Mucosa of stomach (tissue), 1 donor: Measurements from ENCODE around the gene MEIKIN.

ENCODE experiments used
- H3K27me3 ChIP-seq: one replicate; pipeline ENCODE4 v1.7.0; 2013; ENCODE audit warnings: mild to moderate bottlenecking, low read length; ENCODE audit not compliant: control insufficient read depth, insufficient read depth
- H3K36me3 ChIP-seq: one replicate; pipeline ENCODE4 v1.7.0; 2013; ENCODE audit warnings: low read length; ENCODE audit not compliant: control insufficient read depth, insufficient read depth
- H3K4me1 ChIP-seq: one replicate; pipeline ENCODE4 v1.7.0; 2013; ENCODE audit warnings: mild to moderate bottlenecking, low read length; ENCODE audit not compliant: control insufficient read depth, insufficient read depth
- H3K4me3 ChIP-seq: one replicate; pipeline ENCODE4 v1.7.0; 2013; ENCODE audit warnings: low read length
- H3K9ac ChIP-seq: one replicate; pipeline ENCODE4 v1.7.0; 2013; ENCODE audit warnings: mild to moderate bottlenecking, low read length, moderate library complexity
- H3K9me3 ChIP-seq: one replicate; pipeline ENCODE4 v1.7.0; 2013; ENCODE audit warnings: mild to moderate bottlenecking, low read length, moderate library complexity; ENCODE audit not compliant: control insufficient read depth
- donor health status: Pancreatic carcinoma.

MEIKIN gene

GRCh38 chr5:131773805-131774204, 171.7 kb downstream of the MEIKIN start:
- Histone ChIP-seq H3K4me3 (no peak overlapping the region), H3K27me3 (no peaks in the 10 kb centered on the region), H3K9ac (no peak overlapping the region), H3K9me3 (no peaks in the 10 kb centered on the region), H3K36me3 (no peaks in the 10 kb centered on the region), H3K4me1 (peaks cover 5% of the 10 kb centered on the region)

- Histone ChIP-seq H3K27me3 (no peaks in the 10 kb centered on the region), H3K9me3 (no peaks in the 10 kb centered on the region), H3K9ac (no peak overlapping the region), H3K36me3 (no peaks in the 10 kb centered on the region), H3K4me3 (no peak overlapping the region), H3K4me1 (peaks cover 5% of the 10 kb centered on the region)
Measured at GRCh38 chr5:131771692-131772091, 173.8 kb downstream of the MEIKIN start.

- H3K27me3 ChIP-seq, result no peaks in the 10 kb centered on the region
- no peak overlapping the region for H3K9ac ChIP-seq
- H3K36me3 ChIP-seq, result no peaks in the 10 kb centered on the region
- no peaks in the 10 kb centered on the region for H3K9me3 ChIP-seq
- H3K4me3 ChIP-seq, result no peak overlapping the region
- peaks cover 3% of the 10 kb centered on the region for H3K4me1 ChIP-seq
Measured at GRCh38 chr5:131769961-131770360, 175.5 kb downstream of the MEIKIN start.

GRCh38 chr5:131769336-131769735, 176.1 kb downstream of the MEIKIN start:
- Histone ChIP-seq H3K4me3 (no peak overlapping the region), H3K9me3 (no peaks in the 10 kb centered on the region), H3K36me3 (no peaks in the 10 kb centered on the region), H3K4me1 (no peaks in the 10 kb centered on the region), H3K27me3 (no peaks in the 10 kb centered on the region), H3K9ac (no peak overlapping the region)

- Histone ChIP-seq H3K36me3 (no peaks in the 10 kb centered on the region), H3K27me3 (no peaks in the 10 kb centered on the region), H3K4me1 (no peaks in the 10 kb centered on the region), H3K9me3 (no peaks in the 10 kb centered on the region), H3K4me3 (no peak overlapping the region), H3K9ac (no peak overlapping the region)
Measured at GRCh38 chr5:131767891-131768290, 177.6 kb downstream of the MEIKIN start.

- Histone ChIP-seq H3K9ac (no peak overlapping the region), H3K36me3 (no peaks in the 10 kb centered on the region), H3K9me3 (no peaks in the 10 kb centered on the region), H3K4me1 (no peaks in the 10 kb centered on the region), H3K27me3 (no peaks in the 10 kb centered on the region), H3K4me3 (no peak overlapping the region)
Measured at GRCh38 chr5:131766689-131767088, 178.8 kb downstream of the MEIKIN start.

GRCh38 chr5:131765261-131765660, 180.2 kb downstream of the MEIKIN start:
- Histone ChIP-seq H3K36me3 (no peaks in the 10 kb centered on the region), H3K9ac (no peak overlapping the region), H3K27me3 (no peaks in the 10 kb centered on the region), H3K4me3 (no peak overlapping the region), H3K9me3 (no peaks in the 10 kb centered on the region), H3K4me1 (no peaks in the 10 kb centered on the region)

- Histone ChIP-seq H3K9me3 (no peaks in the 10 kb centered on the region), H3K9ac (no peak overlapping the region), H3K27me3 (no peaks in the 10 kb centered on the region), H3K4me3 (no peak overlapping the region), H3K36me3 (no peaks in the 10 kb centered on the region), H3K4me1 (no peaks in the 10 kb centered on the region)
Measured at GRCh38 chr5:131763968-131764367, 181.5 kb downstream of the MEIKIN start.

GRCh38 chr5:131760793-131761192, 184.7 kb downstream of the MEIKIN start:
- Histone ChIP-seq H3K9me3 (no peaks in the 10 kb centered on the region), H3K4me3 (no peak overlapping the region), H3K4me1 (peaks cover 6% of the 10 kb centered on the region), H3K27me3 (no peaks in the 10 kb centered on the region), H3K9ac (no peak overlapping the region), H3K36me3 (no peaks in the 10 kb centered on the region)

- Histone ChIP-seq H3K36me3 (no peaks in the 10 kb centered on the region), H3K4me1 (peaks cover 6% of the 10 kb centered on the region), H3K4me3 (no peak overlapping the region), H3K27me3 (no peaks in the 10 kb centered on the region), H3K9me3 (no peaks in the 10 kb centered on the region), H3K9ac (no peak overlapping the region)
Measured at GRCh38 chr5:131759704-131760103, 185.8 kb downstream of the MEIKIN start.

GRCh38 chr5:131758520-131758900, 187.0 kb downstream of the MEIKIN start:
- Histone ChIP-seq H3K4me1 (peaks cover 6% of the 10 kb centered on the region), H3K9ac (no peak overlapping the region), H3K36me3 (no peaks in the 10 kb centered on the region), H3K9me3 (no peaks in the 10 kb centered on the region), H3K4me3 (no peak overlapping the region), H3K27me3 (no peaks in the 10 kb centered on the region)

GRCh38 chr5:131757830-131758519, 187.5 kb downstream of the MEIKIN start:
- Histone ChIP-seq H3K4me1 (peaks cover 6% of the 10 kb centered on the region), H3K9me3 (no peaks in the 10 kb centered on the region), H3K36me3 (no peaks in the 10 kb centered on the region), H3K9ac (no peak overlapping the region), H3K27me3 (no peaks in the 10 kb centered on the region), H3K4me3 (no peak overlapping the region)
